ENCODE measurements around the gene ATF5.

GRCh38 chr19:49954092-49954829 lies 25.3 kb downstream of the ATF5 start:
- no peak for TF ChIP-seq CTCF (IDR thresholded peaks at IDR 0.05)
- no peak for TF ChIP-seq POLR2A (IDR thresholded peaks at IDR 0.05)
